Endodermal cell (in vitro differentiated cells): ENCODE data around the gene TRIML2. TPM values are rescaled to one million over a fixed set of nuclear protein-coding genes. Genes with fewer than 3 reads are reported as not detected.

Experiments used
- DNase-seq: peaks from one replicate; pipeline ENCODE4 v3.0.0-alpha.2; 2017
- H3K27ac ChIP-seq: 2 replicates; pipeline ENCODE4 v1.5.1; 2013; ENCODE audit warnings: mild to moderate bottlenecking, low read depth, low read length, moderate library complexity
- H3K27me3 ChIP-seq: 2 replicates; pipeline ENCODE4 v1.6.1; 2013; ENCODE audit warnings: mild to moderate bottlenecking, low read length, moderate library complexity; ENCODE audit not compliant: insufficient read depth, control insufficient read depth, poor library complexity, severe bottlenecking
- H3K36me3 ChIP-seq: 2 replicates; pipeline ENCODE4 v1.7.0; 2013; ENCODE audit warnings: mild to moderate bottlenecking, low read length, moderate library complexity; ENCODE audit not compliant: control insufficient read depth, insufficient read depth
- H3K4me1 ChIP-seq: one replicate; pipeline ENCODE4 v1.7.0; 2013; ENCODE audit warnings: low read length; ENCODE audit not compliant: control insufficient read depth, insufficient read depth
- H3K4me3 ChIP-seq: 2 replicates; pipeline ENCODE4 v1.5.1; 2013; ENCODE audit warnings: mild to moderate bottlenecking, low read length, moderate library complexity
- H3K9ac ChIP-seq: 2 replicates; pipeline ENCODE4 v1.6.1; 2013; ENCODE audit warnings: mild to moderate bottlenecking, low read length, moderate library complexity; ENCODE audit not compliant: poor library complexity, severe bottlenecking; ENCODE audit errors: extremely low read depth
- H3K9me3 ChIP-seq: 2 replicates; pipeline ENCODE4 v1.6.1; 2013; ENCODE audit warnings: mild to moderate bottlenecking, low read length, moderate library complexity; ENCODE audit not compliant: control insufficient read depth
- H3K27ac Mint-ChIP-seq: 2 replicates; pipeline ENCODE4 v1.8.0; 2020; ENCODE audit warnings: mixed read lengths
- H3K27me3 Mint-ChIP-seq: 2 replicates; pipeline ENCODE4 v1.8.0; 2021; ENCODE audit warnings: mild to moderate bottlenecking, mixed read lengths; ENCODE audit not compliant: insufficient read depth
- H3K36me3 Mint-ChIP-seq: 2 replicates; pipeline ENCODE4 v1.8.0; 2020; ENCODE audit warnings: low read depth, mixed read lengths
- H3K4me1 Mint-ChIP-seq: 2 replicates; pipeline ENCODE4 v1.8.0; 2020; ENCODE audit warnings: mixed read lengths
- H3K4me3 Mint-ChIP-seq: 2 replicates; pipeline ENCODE4 v1.8.0; 2020; ENCODE audit warnings: mild to moderate bottlenecking, moderate library complexity, mixed read lengths
- H3K9me3 Mint-ChIP-seq: 2 replicates; pipeline ENCODE4 v1.8.0; 2020; ENCODE audit warnings: mild to moderate bottlenecking, mixed read lengths
- WGBS, 2 experiments: methylation state at CpG; one replicate each; pipeline versions ENCODE4 v1.1.5 to v1.1.7; 2013; ENCODE audit warnings: missing lambda C conversion rate in 2 of 2, mixed read lengths in 1 of 2; ENCODE audit not compliant: insufficient coverage in 1 of 2, insufficient read length in 1 of 2; 5-methylcytosine and 5-hydroxymethylcytosine counted together
- total RNA-seq, 2 donors: library from RNA; stranded (reverse); fragmentation: NEBNext Ultra II Directional in 1 of 2; extraction: Animal tissue kit (Norgen Biotek cat#: 25700) in 1 of 2; gene quantifications; 2 replicates in 1 of 2; 3 replicates in 1 of 2; pipeline ENCODE4 v1.2.1, GENCODE V29; 2021
- TF ChIP-seq, protein P1 (sequence below): fragments of 200-600 bp; sonication (generic); conservative IDR thresholded peaks from 2 replicates; pipeline ENCODE4 v1.5.0; 2021; ENCODE audit warnings: antibody characterized with exemption, mild to moderate bottlenecking

The TRIML2 gene
- total RNA-seq, 2 donors from 2014 or later = 0.53 to 13.6 TPM

- Histone ChIP-seq H3K27ac (no peak overlapping the region), H3K36me3 (no peaks in the 10 kb centered on the region), H3K9me3 (no peaks in the 10 kb centered on the region), H3K4me3 (no peak overlapping the region), H3K4me1 (peaks cover 6% of the 10 kb centered on the region), H3K27me3 (no peaks in the 10 kb centered on the region), H3K9ac (no peak overlapping the region)
- Mint-ChIP-seq H3K9me3 (no peaks in the 10 kb centered on the region), H3K27ac (no peak overlapping the region), H3K4me1 (peaks cover 12% of the 10 kb centered on the region), H3K4me3 (no peak overlapping the region), H3K36me3 (no peaks in the 10 kb centered on the region), H3K27me3 (no peaks in the 10 kb centered on the region)
- DNase-seq = no peak
- TF ChIP-seq, protein P1, sequence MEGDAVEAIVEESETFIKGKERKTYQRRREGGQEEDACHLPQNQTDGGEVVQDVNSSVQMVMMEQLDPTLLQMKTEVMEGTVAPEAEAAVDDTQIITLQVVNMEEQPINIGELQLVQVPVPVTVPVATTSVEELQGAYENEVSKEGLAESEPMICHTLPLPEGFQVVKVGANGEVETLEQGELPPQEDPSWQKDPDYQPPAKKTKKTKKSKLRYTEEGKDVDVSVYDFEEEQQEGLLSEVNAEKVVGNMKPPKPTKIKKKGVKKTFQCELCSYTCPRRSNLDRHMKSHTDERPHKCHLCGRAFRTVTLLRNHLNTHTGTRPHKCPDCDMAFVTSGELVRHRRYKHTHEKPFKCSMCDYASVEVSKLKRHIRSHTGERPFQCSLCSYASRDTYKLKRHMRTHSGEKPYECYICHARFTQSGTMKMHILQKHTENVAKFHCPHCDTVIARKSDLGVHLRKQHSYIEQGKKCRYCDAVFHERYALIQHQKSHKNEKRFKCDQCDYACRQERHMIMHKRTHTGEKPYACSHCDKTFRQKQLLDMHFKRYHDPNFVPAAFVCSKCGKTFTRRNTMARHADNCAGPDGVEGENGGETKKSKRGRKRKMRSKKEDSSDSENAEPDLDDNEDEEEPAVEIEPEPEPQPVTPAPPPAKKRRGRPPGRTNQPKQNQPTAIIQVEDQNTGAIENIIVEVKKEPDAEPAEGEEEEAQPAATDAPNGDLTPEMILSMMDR = no peak
- 94 to 97% methylated on average over 3 of the region's 3 CpGs for WGBS, 2 experiments
These were observed 26.6 kb downstream of the TRIML2 start for GRCh38 chr4:188082796-188083195.

GRCh38 chr4:188078116-188078515 is 31.3 kb downstream of the TRIML2 start:
- Mint-ChIP-seq H3K27me3 (no peaks in the 10 kb centered on the region), H3K4me3 (no peak overlapping the region), H3K4me1 (peaks cover 12% of the 10 kb centered on the region), H3K36me3 (no peaks in the 10 kb centered on the region), H3K27ac (no peak overlapping the region), H3K9me3 (no peaks in the 10 kb centered on the region)
- no peak overlapping the region for H3K27ac ChIP-seq
- no peak overlapping the region for H3K4me3 ChIP-seq
- H3K4me1 ChIP-seq = peaks cover 6% of the 10 kb centered on the region
- no peak for DNase-seq
- WGBS, 2 experiments = 100% methylated on average over 1 of the region's 1 CpG; no CpG with 5 or more reads in 1 of the 2 experiments
- H3K9ac ChIP-seq = no peak overlapping the region
- H3K9me3 ChIP-seq = no peaks in the 10 kb centered on the region
- TF ChIP-seq, protein P1 = no peak
- H3K27me3 ChIP-seq = no peaks in the 10 kb centered on the region
- H3K36me3 ChIP-seq = no peaks in the 10 kb centered on the region

GRCh38 chr4:188076169-188076568 is 33.2 kb downstream of the TRIML2 start:
- Histone ChIP-seq H3K27ac (no peak overlapping the region), H3K36me3 (no peaks in the 10 kb centered on the region), H3K4me1 (no peaks in the 10 kb centered on the region), H3K9ac (no peak overlapping the region), H3K9me3 (no peaks in the 10 kb centered on the region), H3K4me3 (no peak overlapping the region), H3K27me3 (no peaks in the 10 kb centered on the region)
- Mint-ChIP-seq H3K4me3 (no peak overlapping the region), H3K36me3 (no peaks in the 10 kb centered on the region), H3K9me3 (no peaks in the 10 kb centered on the region), H3K27ac (no peak overlapping the region), H3K4me1 (peaks cover 4% of the 10 kb centered on the region), H3K27me3 (no peaks in the 10 kb centered on the region)
- WGBS, 2 experiments = 94 to 95% methylated on average over 8 to 12 of the region's 12 CpGs
- DNase-seq = no peak
- TF ChIP-seq, protein P1 = no peak
